ENCODE measurements around the gene NDUFV3. TPM values are rescaled to one million over a fixed set of nuclear protein-coding genes. Genes with fewer than 3 reads are reported as not detected.
A peak's percentile ranks its signal among the peaks of the same experiment; 100 is the strongest.

NDUFV3 gene
- total RNA-seq, 1 experiment from 2014 or later, result 29.8 TPM

- TF ChIP-seq CTCF (IDR thresholded peaks at IDR 0.05; ENCODE audit: unreplicated experiment), result no peak
- Mint-ChIP-seq H3K4me3 (ENCODE audit: low read depth, unreplicated experiment) (peak within 1 kb of the TSS; percentile 85), H3K36me3 (ENCODE audit: insufficient read depth, unreplicated experiment) (peaks cover 56% of the 10 kb centered on the region), H3K27me3 (ENCODE audit: unreplicated experiment) (no peaks in the 10 kb centered on the region), H3K4me1 (ENCODE audit: low read depth, unreplicated experiment) (no peaks in the 10 kb centered on the region), H3K9me3 (ENCODE audit: low read depth, unreplicated experiment) (no peaks in the 10 kb centered on the region), H3K27ac (ENCODE audit: unreplicated experiment) (peak within 1 kb of the TSS; percentile 63)
- peak; percentile 95 for DNase-seq
- no TSS peak for BruUV-seq (replicated peaks)
- intact Hi-C loops (cut with micrococcal nuclease; ENCODE audit: unreplicated experiment), result no loop called here
- CTCF ChIA-PET, result interaction anchor here (1.1 kb wide), 1 partner anchor 286 kb away, joined by 3 read pairs; no protein-coding TSS in a partner anchor
Measured at GRCh38 chr21:42878993-42879787, 13.9 kb upstream of the NDUFV3 start, which contains the start of gene WDR4. WDR4 (minus strand) TSS chr21:42879539; CDS start chr21:42879495, 44 bp downstream.

DNA sequence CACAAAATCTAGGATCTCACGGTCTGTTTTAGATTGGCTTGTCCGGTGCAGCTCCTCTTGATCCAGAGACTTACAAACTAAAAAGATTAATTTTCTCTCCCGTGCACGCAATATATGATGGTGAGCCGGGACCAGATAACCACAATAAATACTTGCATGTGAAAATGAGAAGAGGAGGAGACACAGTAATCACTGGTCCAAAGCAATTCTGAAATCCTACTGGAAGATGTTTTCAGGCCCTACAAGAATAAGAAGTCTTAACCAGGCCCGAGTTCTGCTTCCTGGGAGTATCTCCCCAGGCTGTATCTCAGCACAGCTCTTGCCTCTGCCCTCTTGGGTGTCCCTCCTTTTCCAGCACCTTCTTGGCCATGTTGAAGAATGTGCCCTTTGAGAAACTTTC lies 12.8 kb upstream of the NDUFV3 start:
- intact Hi-C loops (cut with micrococcal nuclease; ENCODE audit: unreplicated experiment), result no loop called here

GRCh38 chr21:42883921-42884320 lies 9.2 kb upstream of the NDUFV3 start:
- peaks cover 26% of the 10 kb centered on the region for H3K36me3 Mint-ChIP-seq (ENCODE audit: insufficient read depth, unreplicated experiment)
- no peak overlapping the region for H3K4me3 Mint-ChIP-seq (ENCODE audit: low read depth, unreplicated experiment)
- CTCF ChIA-PET, result no interaction called here
- no peak for TF ChIP-seq CTCF (IDR thresholded peaks at IDR 0.05; ENCODE audit: unreplicated experiment)
- no TSS peak for BruUV-seq (replicated peaks)
- no peaks in the 10 kb centered on the region for H3K27me3 Mint-ChIP-seq (ENCODE audit: unreplicated experiment)
- intact Hi-C loops (cut with micrococcal nuclease; ENCODE audit: unreplicated experiment), result no loop called here
- no peaks in the 10 kb centered on the region for H3K9me3 Mint-ChIP-seq (ENCODE audit: low read depth, unreplicated experiment)
- DNase-seq, result no peak
- no peaks in the 10 kb centered on the region for H3K4me1 Mint-ChIP-seq (ENCODE audit: low read depth, unreplicated experiment)
- H3K27ac Mint-ChIP-seq (ENCODE audit: unreplicated experiment), result no peak overlapping the region

More for the DNA sequence above, 12.8 kb upstream of the NDUFV3 start:
- DNase-seq, result no peak
- Mint-ChIP-seq H3K36me3 (ENCODE audit: insufficient read depth, unreplicated experiment) (peaks cover 46% of the 10 kb centered on the region), H3K9me3 (ENCODE audit: low read depth, unreplicated experiment) (no peaks in the 10 kb centered on the region), H3K4me3 (ENCODE audit: low read depth, unreplicated experiment) (peak overlapping the region; percentile 85), H3K27me3 (ENCODE audit: unreplicated experiment) (no peaks in the 10 kb centered on the region), H3K4me1 (ENCODE audit: low read depth, unreplicated experiment) (no peaks in the 10 kb centered on the region), H3K27ac (ENCODE audit: unreplicated experiment) (peak overlapping the region; percentile 63)
- CTCF ChIA-PET, result no interaction called here
- no peak for TF ChIP-seq CTCF (IDR thresholded peaks at IDR 0.05; ENCODE audit: unreplicated experiment)
- BruUV-seq (replicated peaks), result TSS peak; percentile 71

DNA sequence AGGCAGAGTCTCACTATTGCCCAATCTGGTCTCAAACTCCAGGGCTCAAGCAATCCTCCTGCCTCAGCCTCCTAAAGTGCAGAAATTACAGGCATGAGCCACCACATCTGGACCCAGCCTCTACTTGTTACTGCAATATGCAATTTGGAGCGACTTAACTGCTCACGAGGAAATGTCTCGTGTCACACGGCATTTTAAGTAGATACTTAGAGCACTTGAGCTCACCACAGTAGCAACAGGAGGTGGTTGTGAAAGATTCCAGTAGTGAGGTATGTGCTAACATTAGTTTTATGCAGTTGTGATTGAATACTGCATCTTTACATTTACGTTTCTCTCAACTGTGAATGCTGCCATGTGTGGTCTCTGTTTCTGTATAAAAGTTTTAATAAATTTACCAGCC lies 5.8 kb upstream of the NDUFV3 start:
- peaks cover 2% of the 10 kb centered on the region for H3K4me1 Mint-ChIP-seq (ENCODE audit: low read depth, unreplicated experiment)
- intact Hi-C loops (cut with micrococcal nuclease; ENCODE audit: unreplicated experiment), result no loop called here
- peaks cover 2% of the 10 kb centered on the region for H3K36me3 Mint-ChIP-seq (ENCODE audit: insufficient read depth, unreplicated experiment)
- H3K27me3 Mint-ChIP-seq (ENCODE audit: unreplicated experiment), result no peaks in the 10 kb centered on the region
- BruUV-seq (replicated peaks), result no TSS peak
- H3K4me3 Mint-ChIP-seq (ENCODE audit: low read depth, unreplicated experiment), result no peak overlapping the region
- H3K9me3 Mint-ChIP-seq (ENCODE audit: low read depth, unreplicated experiment), result no peaks in the 10 kb centered on the region
- CTCF ChIA-PET, result no interaction called here
- H3K27ac Mint-ChIP-seq (ENCODE audit: unreplicated experiment), result no peak overlapping the region
- no peak for TF ChIP-seq CTCF (IDR thresholded peaks at IDR 0.05; ENCODE audit: unreplicated experiment)
- DNase-seq, result no peak

Measured in Calu3 (cell line).